ENCODE results near the gene PSTPIP2. TPM values are rescaled to one million over a fixed set of nuclear protein-coding genes. Genes with fewer than 3 reads are reported as not detected.

Gene PSTPIP2
- total and polyA plus RNA-seq, 2 experiments from 2014 or later, result 1.4 to 2.6 TPM

DNA sequence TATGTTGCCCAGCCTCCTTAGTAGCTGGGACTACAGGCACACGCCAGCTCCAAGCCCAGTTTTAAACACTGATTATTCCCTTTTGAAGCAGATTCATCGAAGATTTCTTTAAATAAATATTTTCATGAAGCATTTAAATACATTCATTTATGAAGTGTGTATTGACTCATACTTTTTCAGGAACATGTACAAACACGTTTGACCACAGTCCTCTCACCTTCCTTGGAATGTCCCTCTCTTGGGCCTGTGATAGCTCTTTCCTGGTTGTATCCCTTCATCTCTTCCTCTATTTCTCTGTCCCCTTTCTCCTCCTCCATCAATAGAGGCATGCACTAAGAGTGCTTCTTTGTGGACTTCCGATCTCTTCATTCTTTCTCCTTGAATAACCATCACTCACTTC, 2.5 kb downstream of the PSTPIP2 start (continued):
- TF ChIP-seq, protein P1, sequence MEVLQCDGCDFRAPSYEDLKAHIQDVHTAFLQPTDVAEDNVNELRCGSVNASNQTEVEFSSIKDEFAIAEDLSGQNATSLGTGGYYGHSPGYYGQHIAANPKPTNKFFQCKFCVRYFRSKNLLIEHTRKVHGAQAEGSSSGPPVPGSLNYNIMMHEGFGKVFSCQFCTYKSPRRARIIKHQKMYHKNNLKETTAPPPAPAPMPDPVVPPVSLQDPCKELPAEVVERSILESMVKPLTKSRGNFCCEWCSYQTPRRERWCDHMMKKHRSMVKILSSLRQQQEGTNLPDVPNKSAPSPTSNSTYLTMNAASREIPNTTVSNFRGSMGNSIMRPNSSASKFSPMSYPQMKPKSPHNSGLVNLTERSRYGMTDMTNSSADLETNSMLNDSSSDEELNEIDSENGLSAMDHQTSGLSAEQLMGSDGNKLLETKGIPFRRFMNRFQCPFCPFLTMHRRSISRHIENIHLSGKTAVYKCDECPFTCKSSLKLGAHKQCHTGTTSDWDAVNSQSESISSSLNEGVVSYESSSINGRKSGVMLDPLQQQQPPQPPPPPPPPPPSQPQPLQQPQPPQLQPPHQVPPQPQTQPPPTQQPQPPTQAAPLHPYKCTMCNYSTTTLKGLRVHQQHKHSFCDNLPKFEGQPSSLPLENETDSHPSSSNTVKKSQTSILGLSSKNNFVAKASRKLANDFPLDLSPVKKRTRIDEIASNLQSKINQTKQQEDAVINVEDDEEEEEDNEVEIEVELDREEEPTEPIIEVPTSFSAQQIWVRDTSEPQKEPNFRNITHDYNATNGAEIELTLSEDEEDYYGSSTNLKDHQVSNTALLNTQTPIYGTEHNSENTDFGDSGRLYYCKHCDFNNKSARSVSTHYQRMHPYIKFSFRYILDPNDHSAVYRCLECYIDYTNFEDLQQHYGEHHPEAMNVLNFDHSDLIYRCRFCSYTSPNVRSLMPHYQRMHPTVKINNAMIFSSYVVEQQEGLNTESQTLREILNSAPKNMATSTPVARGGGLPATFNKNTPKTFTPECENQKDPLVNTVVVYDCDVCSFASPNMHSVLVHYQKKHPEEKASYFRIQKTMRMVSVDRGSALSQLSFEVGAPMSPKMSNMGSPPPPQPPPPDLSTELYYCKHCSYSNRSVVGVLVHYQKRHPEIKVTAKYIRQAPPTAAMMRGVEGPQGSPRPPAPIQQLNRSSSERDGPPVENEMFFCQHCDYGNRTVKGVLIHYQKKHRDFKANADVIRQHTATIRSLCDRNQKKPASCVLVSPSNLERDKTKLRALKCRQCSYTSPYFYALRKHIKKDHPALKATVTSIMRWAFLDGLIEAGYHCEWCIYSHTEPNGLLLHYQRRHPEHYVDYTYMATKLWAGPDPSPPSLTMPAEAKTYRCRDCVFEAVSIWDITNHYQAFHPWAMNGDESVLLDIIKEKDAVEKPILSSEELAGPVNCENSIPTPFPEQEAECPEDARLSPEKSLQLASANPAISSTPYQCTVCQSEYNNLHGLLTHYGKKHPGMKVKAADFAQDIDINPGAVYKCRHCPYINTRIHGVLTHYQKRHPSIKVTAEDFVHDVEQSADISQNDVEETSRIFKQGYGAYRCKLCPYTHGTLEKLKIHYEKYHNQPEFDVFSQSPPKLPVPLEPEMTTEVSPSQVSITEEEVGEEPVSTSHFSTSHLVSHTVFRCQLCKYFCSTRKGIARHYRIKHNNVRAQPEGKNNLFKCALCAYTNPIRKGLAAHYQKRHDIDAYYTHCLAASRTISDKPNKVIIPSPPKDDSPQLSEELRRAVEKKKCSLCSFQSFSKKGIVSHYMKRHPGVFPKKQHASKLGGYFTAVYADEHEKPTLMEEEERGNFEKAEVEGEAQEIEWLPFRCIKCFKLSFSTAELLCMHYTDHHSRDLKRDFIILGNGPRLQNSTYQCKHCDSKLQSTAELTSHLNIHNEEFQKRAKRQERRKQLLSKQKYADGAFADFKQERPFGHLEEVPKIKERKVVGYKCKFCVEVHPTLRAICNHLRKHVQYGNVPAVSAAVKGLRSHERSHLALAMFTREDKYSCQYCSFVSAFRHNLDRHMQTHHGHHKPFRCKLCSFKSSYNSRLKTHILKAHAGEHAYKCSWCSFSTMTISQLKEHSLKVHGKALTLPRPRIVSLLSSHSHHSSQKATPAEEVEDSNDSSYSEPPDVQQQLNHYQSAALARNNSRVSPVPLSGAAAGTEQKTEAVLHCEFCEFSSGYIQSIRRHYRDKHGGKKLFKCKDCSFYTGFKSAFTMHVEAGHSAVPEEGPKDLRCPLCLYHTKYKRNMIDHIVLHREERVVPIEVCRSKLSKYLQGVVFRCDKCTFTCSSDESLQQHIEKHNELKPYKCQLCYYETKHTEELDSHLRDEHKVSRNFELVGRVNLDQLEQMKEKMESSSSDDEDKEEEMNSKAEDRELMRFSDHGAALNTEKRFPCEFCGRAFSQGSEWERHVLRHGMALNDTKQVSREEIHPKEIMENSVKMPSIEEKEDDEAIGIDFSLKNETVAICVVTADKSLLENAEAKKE (CRISPR knock-in tag; IDR thresholded peaks at IDR 0.05), result no peak

DNA sequence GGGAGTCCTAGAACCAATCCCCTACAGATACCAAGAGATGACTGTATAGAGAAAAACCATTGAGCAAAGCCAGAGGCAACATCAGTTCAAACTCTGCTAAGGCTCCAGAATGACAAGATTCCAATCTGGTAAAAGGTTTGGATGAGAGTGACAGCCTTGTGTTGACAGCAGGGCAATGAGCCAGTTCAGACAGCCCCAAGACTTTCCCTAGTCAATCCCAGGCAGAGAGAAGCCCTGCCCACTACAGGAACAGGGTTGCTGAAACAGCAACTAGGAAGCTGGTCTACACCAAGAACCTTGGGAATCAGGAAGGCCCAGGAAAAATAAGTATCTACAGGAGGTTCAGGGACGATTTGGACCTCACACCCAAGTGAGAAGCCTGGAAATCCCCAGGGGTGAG, 3.3 kb downstream of the PSTPIP2 start:
- Histone ChIP-seq H3K4me3 (no peak overlapping the region), H4K20me1 (replicated peaks; ENCODE audit: insufficient read depth) (peaks cover 5% of the 10 kb centered on the region; the same call in 1 of the 2 replicates), H3K79me2 (replicated peaks; ENCODE audit: insufficient read depth) (no peaks in the 10 kb centered on the region), H3K36me3 (ENCODE audit: insufficient read depth) (no peaks in the 10 kb centered on the region), H3F3A (replicated peaks; ENCODE audit: low read depth) (peaks cover 7% of the 10 kb centered on the region; the same call in 1 of the 2 replicates), H3K27me3 (ENCODE audit: insufficient read depth) (peaks cover 39% of the 10 kb centered on the region), H3K4me1 (ENCODE audit: insufficient read depth) (no peaks in the 10 kb centered on the region), H2AFZ (no peak overlapping the region), H3K4me2 (no peak overlapping the region), H3K9me2 (ENCODE audit: insufficient read depth) (no peaks in the 10 kb centered on the region), H3K27ac (ENCODE audit: low read depth) (no peak overlapping the region)
- no peaks in the 10 kb centered on the region for H3K36me3 Mint-ChIP-seq (ENCODE audit: low read depth)
- H3K4me3 Mint-ChIP-seq, result no peak overlapping the region
- ATAC-seq (no peak), DNase-seq (ENCODE audit: low spot score) (no peak)
- H3K27me3 Mint-ChIP-seq (ENCODE audit: insufficient read depth, low read depth, poor library complexity), result peaks cover 32% of the 10 kb centered on the region
- no peaks in the 10 kb centered on the region for H3K9me3 Mint-ChIP-seq
- no peak overlapping the region for H3K27ac Mint-ChIP-seq
- H3K4me1 Mint-ChIP-seq, result peaks cover 2% of the 10 kb centered on the region; the same call in 2 of the 3 replicates
- TF ChIP-seq, protein P2, sequence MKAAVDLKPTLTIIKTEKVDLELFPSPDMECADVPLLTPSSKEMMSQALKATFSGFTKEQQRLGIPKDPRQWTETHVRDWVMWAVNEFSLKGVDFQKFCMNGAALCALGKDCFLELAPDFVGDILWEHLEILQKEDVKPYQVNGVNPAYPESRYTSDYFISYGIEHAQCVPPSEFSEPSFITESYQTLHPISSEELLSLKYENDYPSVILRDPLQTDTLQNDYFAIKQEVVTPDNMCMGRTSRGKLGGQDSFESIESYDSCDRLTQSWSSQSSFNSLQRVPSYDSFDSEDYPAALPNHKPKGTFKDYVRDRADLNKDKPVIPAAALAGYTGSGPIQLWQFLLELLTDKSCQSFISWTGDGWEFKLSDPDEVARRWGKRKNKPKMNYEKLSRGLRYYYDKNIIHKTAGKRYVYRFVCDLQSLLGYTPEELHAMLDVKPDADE (IDR thresholded peaks at IDR 0.05), result no peak
- TF ChIP-seq, protein P1 (CRISPR knock-in tag; IDR thresholded peaks at IDR 0.05), result no peak
- no peak for TF ChIP-seq NANOG (IDR thresholded peaks at IDR 0.05; ENCODE audit: borderline replicate concordance)
- TF ChIP-seq JUNB (IDR thresholded peaks at IDR 0.05; ENCODE audit: unreplicated experiment), result no peak
- no peak for TF ChIP-seq STAT1 (IDR thresholded peaks at IDR 0.05; ENCODE audit: unreplicated experiment)
- no peak for TF ChIP-seq CREB1 (CRISPR knock-in tag; IDR thresholded peaks at IDR 0.05; ENCODE audit: low read depth)
